Sigmoid colon (tissue), 7 donors: Measurements from ENCODE around the gene TMEM235. TPM values are rescaled to one million over a fixed set of nuclear protein-coding genes. Genes with fewer than 3 reads are reported as not detected.

ENCODE experiments used
- DNase-seq: peaks from one replicate; pipeline ENCODE4 v3.0.0-alpha.2; 2019
- H3K27ac ChIP-seq, 4 donors: fragments of 200-600 bp; sonication (generic); one replicate each; pipeline ENCODE4 v1.5.1; 2016 to 2019; ENCODE audit warnings: mild to moderate bottlenecking in 1 of 4
- H3K27me3 ChIP-seq, 3 donors: fragments of 200-600 bp; sonication (generic); one replicate each; pipeline ENCODE4 v1.5.1; 2019; ENCODE audit warnings: mild to moderate bottlenecking in 1 of 3
- H3K36me3 ChIP-seq, 4 donors: fragments of 200-600 bp; sonication (generic); one replicate each; pipeline ENCODE4 v1.5.1; 2016 to 2019
- H3K4me1 ChIP-seq, 4 donors: fragments of 200-600 bp; sonication (generic); one replicate each; pipeline ENCODE4 v1.5.1; 2017 to 2019
- H3K4me3 ChIP-seq, 4 donors: fragments of 200-600 bp; sonication (generic); one replicate each; pipeline ENCODE4 v1.5.1; 2017 to 2019; ENCODE audit warnings: mild to moderate bottlenecking in 2 of 4, moderate library complexity in 1 of 4
- H3K9me3 ChIP-seq, 4 donors: fragments of 200-600 bp in 3 of 4; sonication (generic) in 3 of 4; one replicate each; pipeline versions ENCODE4 v1.5.1 to v1.6.1; 2013 to 2019
- CTCF ChIP-seq, 4 experiments: fragments of 450-650 bp in 3 of 4; fragments of 200-600 bp in 1 of 4; IDR thresholded peaks; one replicate each; pipeline ENCODE4 v1.5.1; 2016 to 2019; ENCODE audit warnings: antibody characterized with exemption in 4 of 4, mild to moderate bottlenecking in 3 of 4, moderate library complexity in 2 of 4
- EP300 ChIP-seq, 4 donors: sonication (generic); formaldehyde crosslinking; IDR thresholded peaks; one replicate each; pipeline ENCODE4 v1.6.1; 2017; ENCODE audit warnings: antibody characterized with exemption in 4 of 4
- POLR2A ChIP-seq, 2 donors: fragments of 450-650 bp; IDR thresholded peaks; one replicate each; pipeline ENCODE4 v1.6.1; 2016; ENCODE audit warnings: antibody characterized with exemption in 2 of 2, mild to moderate bottlenecking in 2 of 2, moderate library complexity in 2 of 2
- POLR2AphosphoS5 ChIP-seq, 4 donors: sonication (generic); formaldehyde crosslinking; IDR thresholded peaks; one replicate each; pipeline ENCODE4 v1.6.1; 2017; ENCODE audit warnings: antibody characterized with exemption in 4 of 4
- WGBS, 2 donors: extraction: QIAGEN DNeasy Blood & Tissue Kit; methylation state at CpG; one replicate each; pipeline ENCODE4 v1.1.7; 2013; 5-methylcytosine and 5-hydroxymethylcytosine counted together
- intact Hi-C: fragments of 100-400 bp; cut with DNase I; formaldehyde crosslinking; loops from one replicate; pipeline ENCODE4 v1.15.1; 2023
- polyA plus RNA-seq, 3 donors: library from polyadenylated mRNA; stranded (reverse); fragments of 200-250 nt; gene quantifications; one replicate each; pipeline ENCODE4 v1.2.3, GENCODE V29; 2013
- total RNA-seq, 4 donors: library from RNA; depleted of rRNA; stranded (reverse); fragments of >200 nt; gene quantifications; one replicate each; pipeline ENCODE4 v1.1.0, GENCODE V29; 2016
- donor health status: healthy with polysubstance abuse.
- donor health status: Bipolar disorder and iron deficiency.
- donor health status: healthy.

TMEM235 gene
- total and polyA plus RNA-seq, 7 donors: 0.04 TPM; not detected in 6

GRCh38 chr17:78255953-78256706 is 24.7 kb downstream of the TMEM235 start:
- 83 to 86% methylated on average over 14 of the region's 14 CpGs for WGBS, 2 donors
- intact Hi-C loops: no loop called here
- peaks cover 0 to 17% (median 5%) of the 10 kb centered on the region in 3 donors for H3K27me3 ChIP-seq
- no peak overlapping the region for H3K4me3 ChIP-seq
- H3K9me3 ChIP-seq: no peaks in the 10 kb centered on the region
- no peaks in the 10 kb centered on the region for H3K36me3 ChIP-seq
- H3K4me1 ChIP-seq: peaks cover 0 to 15% (median 8%) of the 10 kb centered on the region in 4 donors
- no peak for TF ChIP-seq EP300 (IDR thresholded peaks at IDR 0.05)
- no peak overlapping the region for H3K27ac ChIP-seq
- no peak for DNase-seq

DNA sequence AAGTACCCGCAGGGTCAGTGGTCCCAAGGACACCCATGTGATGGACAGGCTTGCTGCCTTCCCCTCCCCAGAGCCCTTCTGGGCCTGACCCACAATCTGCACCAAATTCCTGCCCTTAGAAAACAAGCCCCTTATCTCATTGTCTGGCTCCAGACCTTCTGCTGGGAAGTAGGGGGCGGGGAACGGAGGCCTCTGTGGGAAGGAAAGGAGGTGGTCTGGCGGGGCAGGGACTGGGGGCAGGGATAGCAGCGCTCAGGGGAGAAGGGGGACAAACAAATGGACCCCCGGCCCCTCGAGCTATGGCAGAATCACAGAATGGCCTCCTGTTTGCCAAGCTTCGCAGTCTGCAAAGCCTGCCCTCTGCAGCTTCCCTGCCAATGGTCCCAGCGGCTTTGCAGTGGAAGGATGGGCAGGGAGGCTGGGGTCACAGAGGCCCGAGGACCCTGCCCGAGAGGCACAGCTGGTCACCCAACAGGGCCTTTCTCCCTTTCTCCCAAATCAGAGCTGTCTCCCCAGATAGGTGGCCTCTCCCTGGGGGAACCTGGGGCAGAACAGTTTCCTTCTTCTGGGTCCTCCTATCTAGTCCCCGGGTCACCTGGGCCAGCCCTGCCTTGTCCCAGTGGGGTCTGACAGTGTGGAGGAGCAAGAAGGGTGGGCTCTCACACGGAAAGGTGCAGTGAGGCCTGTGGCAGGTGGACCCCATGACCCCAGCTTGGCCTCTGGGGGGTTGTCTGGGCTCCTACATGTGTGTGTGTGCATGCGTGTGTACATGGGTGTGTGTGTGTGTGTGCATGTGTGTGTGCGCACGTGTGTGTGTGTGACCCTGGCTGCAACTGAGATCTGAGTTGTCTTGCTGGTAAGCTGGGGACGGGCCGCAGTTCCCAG is 25.5 kb downstream of the TMEM235 start:
- Histone ChIP-seq H3K4me1 (peaks cover 0 to 14% (median 6%) of the 10 kb centered on the region in 4 donors), H3K27ac (no peak overlapping the region), H3K9me3 (no peaks in the 10 kb centered on the region), H3K36me3 (no peaks in the 10 kb centered on the region), H3K4me3 (no peak overlapping the region), H3K27me3 (peaks cover 0 to 17% (median 5%) of the 10 kb centered on the region in 3 donors)
- 70% methylated on average over 18 of the region's 18 CpGs for WGBS, 2 donors
- intact Hi-C loops: no loop called here
- no peak for DNase-seq
- no peak for TF ChIP-seq POLR2A (IDR thresholded peaks at IDR 0.05)
- no peak for TF ChIP-seq POLR2AphosphoS5 (IDR thresholded peaks at IDR 0.05)
- no peak for TF ChIP-seq EP300 (IDR thresholded peaks at IDR 0.05)
- TF ChIP-seq CTCF (IDR thresholded peaks at IDR 0.05): no peak

- TF ChIP-seq CTCF (IDR thresholded peaks at IDR 0.05) (no peak), POLR2AphosphoS5 (IDR thresholded peaks at IDR 0.05) (no peak), EP300 (IDR thresholded peaks at IDR 0.05) (no peak)
- Histone ChIP-seq H3K27me3 (peaks cover 0 to 17% (median 5%) of the 10 kb centered on the region in 3 donors), H3K9me3 (no peaks in the 10 kb centered on the region), H3K4me1 (peaks cover 0 to 14% (median 6%) of the 10 kb centered on the region in 4 donors), H3K27ac (peak overlapping the region in 3 of 4 donors; percentile 14 to 64 (median 37)), H3K4me3 (no peak overlapping the region), H3K36me3 (no peaks in the 10 kb centered on the region)
- 44 to 57% methylated on average over 16 of the region's 16 CpGs for WGBS, 2 donors
- no peak for DNase-seq
- intact Hi-C loops: no loop called here
Observed at GRCh38 chr17:78257810-78258322, 26.4 kb downstream of the TMEM235 start.

GRCh38 chr17:78258323-78259191 is 27.1 kb downstream of the TMEM235 start:
- peaks cover 0 to 17% (median 5%) of the 10 kb centered on the region in 3 donors for H3K27me3 ChIP-seq
- peaks cover 0 to 9% (median 5%) of the 10 kb centered on the region in 4 donors for H3K4me1 ChIP-seq
- no peak for DNase-seq
- intact Hi-C loops: no loop called here
- no peaks in the 10 kb centered on the region for H3K9me3 ChIP-seq
- no peak overlapping the region for H3K4me3 ChIP-seq
- peak overlapping the region in 3 of 4 donors; percentile 14 to 64 (median 37) for H3K27ac ChIP-seq
- 35 to 58% methylated on average over 23 of the region's 23 CpGs for WGBS, 2 donors
- no peaks in the 10 kb centered on the region for H3K36me3 ChIP-seq
- TF ChIP-seq POLR2A (IDR thresholded peaks at IDR 0.05) (no peak), CTCF (IDR thresholded peaks at IDR 0.05) (no peak), POLR2AphosphoS5 (IDR thresholded peaks at IDR 0.05) (peak in 2 of 4 donors; percentile 35 to 38), EP300 (IDR thresholded peaks at IDR 0.05) (peak in 1 of 4 donors; percentile 66)
